Mononuclear cell (primary cell): ENCODE results near the gene PPP4C. TPM values are rescaled to one million over a fixed set of nuclear protein-coding genes. Genes with fewer than 3 reads are reported as not detected.
A peak's percentile ranks its signal among the peaks of the same experiment; 100 is the strongest.
"Not testable (repeated sequence)": the region's sequence is repeated elsewhere in the genome, so short reads cannot be mapped to it uniquely, and the experiment has no call there.

Experiments used
- H3K27me3 ChIP-seq: 2 replicates; pipeline ENCODE4 v1.6.0; 2011; ENCODE audit warnings: low read length, control low read depth; ENCODE audit not compliant: insufficient read depth
- H3K4me1 ChIP-seq: 2 replicates; pipeline ENCODE4 v1.5.1; 2011; ENCODE audit warnings: mild to moderate bottlenecking, low read length, control low read depth; ENCODE audit not compliant: insufficient read depth
- H3K4me3 ChIP-seq: 2 replicates; pipeline ENCODE4 v1.5.1; 2011; ENCODE audit warnings: mild to moderate bottlenecking, low read length, moderate library complexity
- H3K9me3 ChIP-seq: 2 replicates; pipeline ENCODE4 v1.5.1; 2011; ENCODE audit warnings: low read depth, mild to moderate bottlenecking, control low read depth, low read length
- total RNA-seq: library from RNA; depleted of rRNA; stranded (reverse); fragments of >200 nt; gene quantifications from one replicate; pipeline ENCODE4 v1.2.3, GENCODE V29; 2012

Gene PPP4C
- total RNA-seq, 1 donor: 79.7 TPM

DNA sequence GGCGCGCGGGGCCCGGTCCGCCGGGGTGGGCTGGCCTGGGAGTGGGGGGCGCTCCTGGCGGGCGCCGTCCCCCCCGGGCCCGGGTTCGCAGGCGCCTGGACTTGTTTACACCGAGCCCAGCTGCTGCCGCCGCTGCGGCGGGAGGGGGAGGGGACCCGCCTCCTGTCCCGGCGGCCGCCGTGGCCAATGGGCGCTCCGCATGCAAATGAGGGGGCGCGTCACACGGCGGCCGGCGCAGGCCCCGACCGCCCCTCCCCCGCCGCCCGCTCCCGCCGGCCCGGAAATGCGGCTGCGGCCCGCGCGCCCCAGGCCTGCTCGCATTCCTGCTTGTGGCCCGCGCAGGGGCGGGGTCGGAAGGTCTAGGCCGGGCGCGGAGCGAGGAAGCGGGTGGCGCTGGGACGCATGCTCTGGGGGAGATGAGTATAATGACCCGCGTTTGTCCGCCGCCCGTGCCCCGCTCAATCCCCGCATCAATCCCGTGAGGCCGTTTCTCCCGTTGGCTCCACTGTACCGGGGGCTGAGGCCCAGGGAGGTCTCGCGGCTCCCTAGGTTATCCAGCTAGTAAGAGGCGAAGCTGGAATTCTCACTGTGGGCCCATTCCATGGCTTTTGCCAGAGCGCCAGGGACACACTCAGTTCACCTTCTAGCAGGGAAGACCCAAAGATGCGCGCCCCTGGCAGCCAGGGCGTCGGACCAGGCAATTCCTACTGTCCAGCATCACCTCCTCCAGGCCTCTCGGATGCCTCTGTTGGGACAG lies 20.5 kb downstream of the PPP4C start, which contains the start of gene YPEL3:
YPEL3 (minus strand) TSS at position 109 of the 757 bp plus-strand sequence. CDS start 731 bp downstream, outside the sequence.
- Histone ChIP-seq H3K27me3 (no peaks in the 10 kb centered on the region), H3K9me3 (peaks cover 28% of the 10 kb centered on the region), H3K4me1 (peaks cover 44% of the 10 kb centered on the region), H3K4me3 (peak within 1 kb of the TSS; percentile 74)

DNA sequence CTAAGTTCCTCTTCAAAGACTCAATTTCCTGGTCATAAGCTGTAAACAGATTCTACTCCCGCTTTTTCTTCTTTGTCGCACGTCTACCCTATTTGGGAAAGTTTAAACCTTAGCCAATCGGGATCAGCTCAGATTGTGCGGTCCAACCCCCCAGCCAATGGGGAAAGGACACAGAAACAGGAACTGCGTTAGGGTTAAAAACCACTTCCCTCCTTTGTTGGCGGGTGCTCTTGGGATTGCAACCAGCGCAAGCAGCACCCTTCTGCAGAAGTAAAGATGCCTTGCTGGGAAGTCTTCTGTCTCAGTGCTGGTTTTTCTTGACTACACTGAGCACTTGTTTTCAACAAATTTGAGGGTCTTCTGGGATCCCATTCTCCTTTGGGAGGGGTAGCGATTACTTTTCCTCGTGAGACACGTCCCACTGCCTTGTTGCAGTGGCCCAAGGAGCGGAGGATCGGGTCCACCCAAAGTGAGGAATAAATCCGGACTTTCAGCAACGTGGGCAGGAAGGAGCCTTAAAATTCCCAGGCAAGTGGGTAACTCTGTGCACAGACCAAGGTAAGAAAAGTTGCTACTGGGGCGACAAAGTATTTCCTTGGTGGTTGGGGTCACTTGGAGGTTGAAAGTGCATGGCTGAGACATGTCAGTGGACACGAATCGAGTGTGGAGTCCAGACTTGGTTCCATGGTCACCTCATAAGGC lies 21.2 kb downstream of the PPP4C start:
- H3K9me3 ChIP-seq: peaks cover 28% of the 10 kb centered on the region

DNA sequence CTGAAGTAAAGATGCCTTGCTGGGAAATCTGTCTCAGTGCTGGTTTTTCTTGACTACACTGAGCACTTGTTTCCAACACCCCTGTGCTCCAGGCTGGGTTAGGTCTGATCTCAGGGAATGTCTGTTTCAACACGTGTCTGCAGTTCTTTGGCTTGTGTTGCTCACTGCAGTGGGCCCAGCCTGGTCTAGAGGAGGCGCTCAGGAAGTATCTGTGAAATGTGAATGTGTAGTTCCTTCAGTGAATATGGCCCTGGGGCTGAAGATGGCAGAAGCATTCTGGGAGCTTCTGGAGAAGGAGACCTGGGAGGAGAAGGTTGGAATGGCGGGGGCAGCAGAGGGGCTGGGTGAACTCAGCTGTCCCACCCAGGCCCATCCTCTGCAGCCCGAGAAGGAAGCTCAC lies 28.3 kb downstream of the PPP4C start:
- Histone ChIP-seq H3K4me1 (no peaks in the 10 kb centered on the region), H3K27me3 (no peaks in the 10 kb centered on the region), H3K9me3 (peaks cover 6% of the 10 kb centered on the region), H3K4me3 (no peak overlapping the region)

More for the DNA sequence above, 21.2 kb downstream of the PPP4C start:
- H3K27me3 ChIP-seq: no peaks in the 10 kb centered on the region
- peaks cover 39% of the 10 kb centered on the region for H3K4me1 ChIP-seq
- H3K4me3 ChIP-seq: no peak overlapping the region

DNA sequence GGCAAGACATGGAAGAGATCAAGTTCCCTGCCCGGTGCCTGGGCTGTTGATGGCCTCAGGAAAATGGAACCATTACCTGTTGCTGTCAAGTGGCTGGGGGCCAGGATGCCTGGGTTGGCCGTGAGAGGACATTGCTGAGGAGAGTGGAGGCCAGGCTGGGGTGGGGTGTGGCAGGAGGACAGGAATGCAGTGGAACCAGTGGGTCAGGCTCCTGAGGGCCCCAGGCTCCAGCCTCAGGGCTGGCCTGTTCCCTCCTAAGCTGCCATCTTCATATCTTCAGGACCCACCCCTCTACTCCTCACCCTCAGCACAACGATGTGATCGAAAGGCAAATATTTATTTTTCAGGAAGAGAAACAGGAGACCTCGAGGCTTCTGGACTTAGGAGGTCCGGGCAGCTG lies 28.7 kb downstream of the PPP4C start:
- Histone ChIP-seq H3K9me3 (peaks cover 6% of the 10 kb centered on the region), H3K4me1 (no peaks in the 10 kb centered on the region), H3K27me3 (no peaks in the 10 kb centered on the region), H3K4me3 (no peak overlapping the region)

DNA sequence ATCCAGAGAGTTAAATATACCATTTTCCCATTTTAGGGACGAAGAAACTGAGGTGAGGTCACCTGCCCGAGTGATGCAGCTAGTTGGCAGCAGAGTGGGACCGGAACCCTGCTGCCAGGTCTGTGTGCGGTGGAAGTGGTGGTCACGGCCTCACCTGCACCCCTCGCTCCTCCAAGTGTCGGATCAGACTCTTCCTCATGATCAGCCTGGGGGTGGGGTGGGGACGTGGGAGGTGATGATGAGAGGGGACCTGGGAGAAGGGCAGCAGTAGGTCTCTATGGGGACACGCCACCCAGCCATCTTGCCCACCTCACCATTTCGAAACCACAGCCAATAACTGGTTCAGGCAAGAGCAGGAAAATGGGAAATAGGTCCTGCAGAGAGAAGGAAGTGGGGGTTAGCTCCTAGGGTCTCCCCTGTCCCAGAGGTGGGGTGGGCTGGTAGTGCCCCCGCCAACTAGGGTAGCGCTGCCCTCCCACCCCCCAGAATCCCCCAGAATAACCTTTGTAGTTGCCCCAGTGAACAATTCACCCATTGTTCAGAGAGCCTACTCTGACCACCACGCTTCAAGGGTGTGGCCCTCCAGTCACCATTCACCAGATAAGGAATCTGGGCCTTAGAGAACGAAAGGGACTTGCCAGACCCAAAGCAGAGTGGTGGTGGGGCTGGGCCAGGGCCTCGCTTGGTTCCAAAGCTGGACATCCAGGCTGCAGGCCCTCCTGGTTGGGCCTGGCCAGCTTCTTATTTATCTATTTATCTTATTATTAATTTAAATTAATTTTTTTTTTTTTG lies 32.5 kb downstream of the PPP4C start:
- Histone ChIP-seq H3K4me3 (no peak overlapping the region), H3K4me1 (no peaks in the 10 kb centered on the region), H3K27me3 (no peaks in the 10 kb centered on the region), H3K9me3 (no peaks in the 10 kb centered on the region)

DNA sequence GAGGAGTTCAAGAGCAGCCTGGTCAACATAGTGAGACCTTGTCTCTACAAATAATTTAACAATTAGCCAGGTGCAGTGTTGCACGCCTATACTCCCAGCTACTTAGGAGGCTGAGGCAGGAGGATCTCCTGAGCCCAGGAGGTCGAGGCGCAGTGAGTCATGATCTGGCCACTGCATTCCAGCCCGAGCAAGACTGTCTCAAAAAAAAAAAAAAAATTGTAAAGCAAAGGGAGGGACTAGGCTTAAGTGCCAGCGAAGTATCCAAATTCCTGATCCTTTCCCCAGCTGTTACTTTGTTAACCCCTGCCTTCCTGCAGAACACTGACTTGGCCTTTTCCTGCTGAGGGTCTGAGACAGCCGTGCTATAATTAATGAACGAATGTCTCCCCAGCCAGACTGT lies 34.9 kb downstream of the PPP4C start:
- Histone ChIP-seq H3K27me3 (no peaks in the 10 kb centered on the region), H3K4me3 (no peak overlapping the region), H3K9me3 (no peaks in the 10 kb centered on the region), H3K4me1 (no peaks in the 10 kb centered on the region)

DNA sequence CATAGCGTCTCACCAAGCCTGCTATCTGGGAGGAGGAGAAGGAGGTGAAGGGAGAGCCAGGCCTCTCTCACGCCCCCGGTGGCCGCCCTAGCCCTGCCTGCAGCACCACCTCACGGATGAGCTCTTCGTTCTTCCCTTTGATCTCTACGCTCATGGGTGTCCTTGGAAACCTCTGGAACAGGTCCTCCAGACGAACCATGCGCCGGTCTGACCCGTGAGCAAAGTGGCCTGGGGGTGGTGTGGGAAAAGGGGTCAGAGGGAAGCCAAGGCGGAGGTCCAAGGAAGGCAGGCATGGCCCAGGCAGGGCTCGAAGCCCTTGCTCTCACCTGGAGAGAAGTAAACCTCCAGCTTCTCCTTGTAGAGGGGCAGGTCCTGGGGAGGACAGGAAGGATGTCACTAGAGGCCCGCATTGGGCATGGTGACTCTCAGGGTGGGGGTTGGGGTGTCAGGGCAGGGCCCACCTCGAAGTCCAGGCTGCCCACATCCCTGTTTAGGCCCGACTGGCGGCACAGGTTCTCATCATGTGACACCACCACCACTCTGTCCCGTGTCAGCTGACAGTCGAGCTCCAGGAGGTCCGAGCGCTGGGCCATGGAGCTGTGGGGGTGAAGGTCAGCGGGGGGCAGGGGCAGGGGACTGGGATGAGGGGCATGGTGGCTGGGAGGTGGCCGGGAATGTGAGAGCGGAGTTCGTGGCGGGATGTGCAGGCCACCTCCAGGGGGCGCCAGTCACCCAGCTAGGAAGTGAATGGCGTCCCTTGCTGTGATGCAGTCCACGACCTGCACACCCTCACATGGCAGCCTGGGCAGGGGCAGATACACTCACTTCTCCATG lies 36.6 kb downstream of the PPP4C start:
- Histone ChIP-seq H3K4me3 (no peak overlapping the region), H3K27me3 (no peaks in the 10 kb centered on the region), H3K4me1 (no peaks in the 10 kb centered on the region), H3K9me3 (no peaks in the 10 kb centered on the region)

DNA sequence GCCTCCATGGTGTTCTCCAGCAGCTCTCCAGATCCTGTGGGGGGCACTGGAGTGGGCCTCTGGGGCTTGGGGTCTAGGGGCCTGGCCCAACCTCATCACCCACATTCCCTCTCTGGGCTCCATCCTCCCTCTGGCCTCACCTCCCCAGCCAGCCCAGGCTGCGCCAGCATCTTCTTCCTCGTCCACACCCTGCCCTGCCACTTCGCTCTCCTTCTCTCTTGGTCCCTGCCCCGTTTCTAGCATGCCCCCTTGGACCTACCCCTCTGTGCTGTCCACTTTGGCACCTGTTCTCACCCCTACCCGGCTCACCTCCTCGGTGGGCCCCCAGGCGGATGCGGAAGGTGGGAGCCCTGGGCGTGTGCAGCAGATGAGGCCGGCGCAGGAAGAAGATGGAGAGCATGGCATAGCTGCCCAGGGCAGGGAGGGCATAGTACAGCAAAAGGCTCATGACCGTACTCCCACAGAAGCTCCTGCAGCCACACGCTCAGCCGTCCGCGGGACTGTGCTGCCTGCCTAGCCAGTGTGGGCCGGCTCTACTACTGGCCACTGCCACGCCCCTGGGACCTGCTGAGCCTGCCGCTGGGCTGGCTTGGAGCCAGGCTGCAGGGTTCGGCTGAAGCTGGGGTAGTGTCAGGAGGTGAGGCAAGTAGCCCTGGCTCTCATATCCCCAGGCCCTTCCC lies 37.4 kb downstream of the PPP4C start, which contains the start of gene GDPD3:
GDPD3 (minus strand) TSS at position 507 of the 680 bp plus-strand sequence; CDS start at position 448, 59 bp downstream.
- Histone ChIP-seq H3K4me3 (no peak within 1 kb of the TSS), H3K27me3 (no peaks in the 10 kb centered on the region), H3K4me1 (no peaks in the 10 kb centered on the region), H3K9me3 (no peaks in the 10 kb centered on the region)

DNA sequence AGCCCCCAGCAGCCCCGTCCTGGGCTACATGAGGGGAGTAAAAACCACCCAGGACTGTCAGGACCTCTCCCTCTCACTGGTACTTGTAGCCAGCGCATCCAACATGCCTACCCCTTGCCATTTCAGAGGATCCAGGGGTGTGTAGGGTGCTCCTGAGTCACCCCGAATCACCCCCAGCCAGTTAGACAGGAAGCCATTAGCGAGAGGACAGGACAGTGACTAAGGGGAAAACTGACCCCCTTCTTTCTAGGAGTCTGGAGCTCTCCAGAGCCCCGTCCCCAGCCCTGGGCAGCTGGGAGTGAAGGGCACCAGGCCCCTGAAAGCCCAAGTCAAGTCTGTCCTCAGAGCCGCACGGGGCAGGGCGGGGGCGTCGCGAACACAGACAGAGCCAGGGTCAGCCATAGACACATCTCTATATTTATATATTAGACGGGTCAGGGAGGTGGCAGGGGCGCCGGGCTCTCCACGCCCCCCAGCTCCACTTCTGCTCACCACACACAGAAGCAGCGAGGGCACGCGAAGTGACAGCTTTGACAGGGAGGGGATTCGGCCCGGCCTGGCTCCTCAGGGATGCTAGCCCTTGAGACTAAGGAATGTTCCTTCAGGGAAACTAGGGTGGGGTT lies 38.0 kb downstream of the PPP4C start:
- Histone ChIP-seq H3K27me3 (no peaks in the 10 kb centered on the region), H3K9me3 (no peaks in the 10 kb centered on the region), H3K4me3 (no peak overlapping the region), H3K4me1 (no peaks in the 10 kb centered on the region)

DNA sequence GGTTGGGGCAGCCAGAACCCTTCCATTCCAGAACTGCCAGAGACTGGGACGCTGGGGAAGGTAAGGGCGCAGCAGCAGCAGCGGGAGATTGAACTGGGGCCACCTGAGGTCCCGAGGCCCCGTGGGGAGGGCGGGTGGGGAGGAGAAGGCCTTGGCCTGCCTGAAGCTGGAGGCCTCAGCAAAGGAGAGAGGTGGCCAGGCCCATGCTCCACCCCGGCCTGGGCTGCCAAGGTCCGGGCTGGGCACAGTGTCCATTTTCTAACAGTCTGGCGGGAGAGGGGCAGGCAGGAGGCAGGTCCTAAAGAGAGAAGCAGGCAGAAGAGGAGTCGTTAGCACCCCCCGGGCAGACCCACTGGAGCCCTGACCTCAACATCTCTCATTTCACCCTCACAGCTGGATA lies 38.6 kb downstream of the PPP4C start:
- Histone ChIP-seq H3K9me3 (no peaks in the 10 kb centered on the region), H3K4me3 (no peak overlapping the region), H3K4me1 (no peaks in the 10 kb centered on the region), H3K27me3 (no peaks in the 10 kb centered on the region)

DNA sequence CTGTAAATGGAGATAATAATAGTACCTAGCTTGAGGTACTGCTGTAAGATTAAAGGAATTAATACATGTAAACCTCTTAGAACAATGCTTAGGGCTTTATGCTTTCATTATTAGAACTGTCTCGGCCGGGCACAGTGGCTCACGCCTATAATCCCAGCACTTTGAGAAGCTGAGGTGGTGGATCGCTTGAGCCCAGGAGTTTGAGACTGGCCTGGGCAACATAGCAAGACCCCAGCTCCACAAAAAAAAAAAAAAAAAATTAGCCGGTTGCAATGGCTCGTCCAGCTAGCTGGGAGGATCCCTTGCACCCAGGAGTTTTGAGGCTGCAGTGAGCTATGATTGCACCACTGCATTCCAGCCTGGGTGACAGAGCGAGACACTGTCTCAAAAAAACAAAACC lies 39.0 kb downstream of the PPP4C start:
- H3K27me3 ChIP-seq: not testable (repeated sequence)

DNA sequence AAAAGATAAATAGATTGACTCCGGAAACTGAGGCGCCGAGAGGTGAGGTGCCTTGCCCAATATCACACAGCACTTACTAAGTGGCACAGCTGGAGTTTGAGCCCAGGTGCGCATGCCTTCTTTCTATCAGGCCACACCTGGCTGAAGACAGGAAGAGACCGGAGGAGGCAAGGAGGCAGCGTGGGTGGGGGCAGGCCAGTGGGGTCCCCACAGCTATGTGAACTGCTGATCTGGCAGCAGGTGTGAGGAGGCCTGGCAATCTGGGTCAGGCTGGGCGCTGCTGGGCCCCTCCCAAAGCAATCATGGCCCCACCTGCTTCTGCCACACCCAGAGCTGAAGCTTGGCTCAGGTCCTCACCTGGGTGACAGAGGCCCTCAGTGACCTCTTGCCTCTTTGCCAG lies 39.4 kb downstream of the PPP4C start:
- Histone ChIP-seq H3K9me3 (no peaks in the 10 kb centered on the region), H3K27me3 (no peaks in the 10 kb centered on the region), H3K4me1 (peaks cover 3% of the 10 kb centered on the region), H3K4me3 (no peak overlapping the region)

More for the DNA sequence above, 39.0 kb downstream of the PPP4C start:
- H3K4me1 ChIP-seq, H3K9me3 ChIP-seq, H3K4me3 ChIP-seq: not testable (repeated sequence)

DNA sequence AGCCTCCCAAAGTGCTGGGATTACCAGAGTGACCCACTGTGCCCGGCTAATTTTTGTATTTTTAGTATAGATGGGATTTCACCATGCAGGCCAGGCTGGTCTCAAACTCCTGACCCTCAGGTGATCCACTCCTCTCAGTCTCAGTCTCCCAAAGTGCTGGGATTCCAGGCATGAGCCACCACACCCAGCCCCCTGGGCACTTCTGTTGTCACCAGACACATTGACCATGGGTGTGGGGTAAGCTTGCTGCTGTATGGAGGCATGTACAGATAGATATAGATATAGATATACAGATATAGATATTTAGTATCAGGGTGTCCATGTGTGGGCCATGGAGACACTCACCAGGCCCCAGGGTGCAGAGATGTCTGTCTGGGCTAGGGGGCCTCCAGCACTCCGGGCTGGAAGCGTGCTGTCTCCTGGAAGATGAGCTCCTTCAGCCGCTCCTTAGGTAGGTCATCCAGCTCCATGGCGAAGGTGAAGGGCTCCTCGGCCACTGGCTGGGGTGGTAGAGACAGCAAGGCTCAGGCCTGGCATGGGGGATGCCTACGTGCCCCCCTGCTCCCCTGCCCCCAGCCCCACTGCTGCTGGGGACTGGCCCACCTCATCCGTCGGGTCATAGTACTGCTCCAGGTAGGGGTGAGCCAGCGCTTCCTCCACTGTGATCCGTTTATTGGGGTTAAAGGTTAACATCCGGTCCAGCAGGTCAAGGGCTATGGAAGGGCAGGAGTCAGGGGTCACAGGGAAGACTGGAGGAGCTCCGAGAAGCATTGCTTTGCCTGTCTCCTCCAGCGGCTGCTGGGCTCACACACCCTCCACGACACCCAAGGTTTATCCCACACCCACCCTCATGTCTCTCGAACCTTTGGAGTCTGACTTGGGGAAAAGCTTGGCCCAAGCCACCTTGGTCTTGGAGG lies 40.8 kb downstream of the PPP4C start:
- H3K4me3 ChIP-seq: no peak overlapping the region
- no peaks in the 10 kb centered on the region for H3K9me3 ChIP-seq
- H3K27me3 ChIP-seq: no peaks in the 10 kb centered on the region
- peaks cover 14% of the 10 kb centered on the region for H3K4me1 ChIP-seq
